HK-2 (cell line): Measurements from ENCODE around the gene C5orf47.

ENCODE experiments used
- DNase-seq: peaks from one replicate; pipeline ENCODE4 v3.0.0-alpha.2; 2018; ENCODE audit not compliant: unreplicated experiment

C5orf47 gene

DNA sequence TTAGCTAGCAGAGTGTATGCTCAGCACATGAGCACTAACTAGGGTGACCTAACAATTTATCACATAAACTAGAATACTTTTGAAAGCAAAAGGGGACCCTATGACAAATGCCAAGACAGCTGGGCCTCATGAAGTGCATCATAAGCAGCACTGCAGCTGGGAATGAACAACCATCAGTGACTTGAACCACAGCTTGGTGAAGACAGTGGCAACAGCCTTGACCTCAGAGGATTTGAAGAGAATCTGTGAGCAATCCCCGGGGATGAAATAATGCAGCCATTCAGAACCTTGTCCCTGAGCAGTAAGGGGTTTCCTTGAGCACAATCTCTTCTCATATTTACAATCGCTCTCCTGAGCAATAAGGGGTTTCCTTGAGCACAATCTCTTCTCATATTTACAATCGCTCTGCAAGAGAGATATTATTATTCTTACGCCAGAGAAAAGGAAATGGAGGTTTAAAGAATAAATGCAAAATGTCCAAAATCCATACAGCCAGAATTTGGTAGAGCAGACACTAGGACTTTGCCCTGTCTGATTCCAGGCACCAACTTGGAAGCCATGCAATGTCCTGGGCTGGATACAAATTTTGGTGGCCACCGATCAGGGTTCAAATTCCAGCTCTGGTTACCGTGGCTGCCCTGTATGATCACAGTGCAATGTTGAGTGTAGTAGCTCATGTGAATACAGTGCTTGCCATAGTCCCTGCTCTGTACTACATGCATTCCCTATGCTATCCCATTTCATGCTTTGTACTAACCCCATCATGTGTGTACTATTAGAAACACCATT, 55.7 kb downstream of the C5orf47 start:
- DNase-seq: no peak

DNA sequence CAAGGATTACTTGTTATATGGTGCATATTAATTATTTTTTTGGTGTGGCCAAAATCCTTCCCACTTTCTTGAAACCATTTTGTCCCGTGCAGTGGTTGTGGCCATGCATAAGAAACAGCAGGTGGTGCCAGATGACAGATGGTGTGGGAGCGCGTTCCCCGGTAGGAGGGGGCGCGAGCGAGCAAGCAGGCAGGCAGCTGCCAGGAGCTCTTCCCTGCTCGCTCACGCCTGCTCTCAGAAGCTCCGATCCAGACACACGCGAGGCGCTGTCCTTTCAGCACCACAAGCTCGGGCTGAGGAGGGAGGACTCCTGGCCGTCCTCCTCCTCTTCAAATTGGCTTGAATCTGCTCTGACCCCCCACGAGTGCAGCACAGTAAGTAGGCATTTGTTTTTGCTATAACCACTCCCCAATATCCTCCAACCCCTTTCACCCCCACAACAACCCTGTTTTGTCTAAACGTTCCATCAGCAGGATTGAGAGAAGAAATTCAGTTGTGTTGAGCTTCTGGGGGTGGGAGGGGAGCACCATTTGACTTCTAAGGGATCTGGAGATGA, 56.6 kb downstream of the C5orf47 start, which contains the start of gene NSG2:
NSG2 (plus strand) TSS at position 237 of the 556 bp plus-strand sequence. CDS start 1,050 bp downstream, outside the sequence.
- peak; percentile 72 for DNase-seq

DNA sequence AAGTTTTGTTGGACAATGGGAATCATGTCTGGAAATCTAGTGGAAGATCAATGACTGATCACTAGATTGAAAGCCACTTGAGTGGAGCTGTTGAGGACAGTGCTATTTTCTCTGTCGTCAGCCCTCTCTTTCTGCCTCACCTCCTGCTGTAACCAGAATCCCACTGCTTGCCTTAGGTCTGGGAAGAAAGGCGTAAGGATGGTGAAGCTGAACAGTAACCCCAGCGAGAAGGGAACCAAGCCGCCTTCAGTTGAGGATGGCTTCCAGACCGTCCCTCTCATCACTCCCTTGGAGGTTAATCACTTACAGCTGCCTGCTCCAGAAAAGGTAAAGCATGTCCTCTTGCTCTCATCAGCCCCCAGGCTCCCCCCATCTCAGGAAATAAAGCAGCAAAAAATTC, 57.6 kb downstream of the C5orf47 start:
- DNase-seq: no peak

DNA sequence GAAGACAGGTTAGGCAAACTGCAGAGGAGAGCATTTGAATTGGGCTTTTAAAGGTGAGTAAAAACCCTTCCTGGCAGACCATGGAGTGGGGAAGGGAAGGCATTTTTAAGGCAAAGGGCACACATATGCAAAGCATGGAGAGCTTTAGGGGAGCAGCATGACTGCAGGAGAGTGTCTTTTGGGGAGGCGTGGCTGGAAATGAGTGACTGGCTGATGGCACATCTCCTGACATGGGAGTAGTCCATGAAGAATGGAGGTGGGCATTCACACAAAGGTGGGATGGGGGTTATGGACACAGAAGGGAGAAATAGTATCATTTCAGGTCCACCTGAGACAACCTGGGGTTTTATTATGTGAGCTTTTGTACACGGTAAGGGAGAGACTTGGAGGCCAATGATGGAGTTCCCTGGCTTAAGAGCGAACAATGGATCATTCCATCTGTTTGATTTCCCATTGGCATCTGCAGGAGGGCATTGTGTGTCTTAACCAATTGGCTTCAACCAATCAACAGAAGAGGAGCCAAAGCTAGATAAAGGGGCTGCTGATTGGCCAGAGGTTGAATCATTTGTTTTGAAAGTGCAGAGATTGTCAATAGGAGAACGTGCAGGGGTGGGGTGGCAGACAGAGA, 58.6 kb downstream of the C5orf47 start:
- no peak for DNase-seq

DNA sequence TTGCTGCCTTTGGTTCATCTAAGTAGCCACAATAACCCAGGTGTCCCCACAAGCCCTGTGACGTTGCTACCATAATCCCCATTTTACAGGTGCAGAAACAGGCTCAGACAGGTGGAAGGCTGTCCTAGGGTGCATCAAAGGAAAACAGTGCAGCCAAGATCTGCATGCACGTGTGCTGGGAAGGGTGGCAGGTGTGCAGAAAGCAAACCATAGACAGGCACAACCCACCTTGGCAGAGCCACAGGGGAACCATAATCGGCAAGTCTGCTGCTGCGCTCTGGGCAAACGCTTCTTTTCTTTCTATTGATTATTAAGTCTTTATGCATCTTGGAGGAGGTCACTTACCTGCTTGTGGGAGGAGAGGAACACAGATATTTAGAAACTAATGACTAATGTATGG, 63.7 kb downstream of the C5orf47 start:
- no peak for DNase-seq

DNA sequence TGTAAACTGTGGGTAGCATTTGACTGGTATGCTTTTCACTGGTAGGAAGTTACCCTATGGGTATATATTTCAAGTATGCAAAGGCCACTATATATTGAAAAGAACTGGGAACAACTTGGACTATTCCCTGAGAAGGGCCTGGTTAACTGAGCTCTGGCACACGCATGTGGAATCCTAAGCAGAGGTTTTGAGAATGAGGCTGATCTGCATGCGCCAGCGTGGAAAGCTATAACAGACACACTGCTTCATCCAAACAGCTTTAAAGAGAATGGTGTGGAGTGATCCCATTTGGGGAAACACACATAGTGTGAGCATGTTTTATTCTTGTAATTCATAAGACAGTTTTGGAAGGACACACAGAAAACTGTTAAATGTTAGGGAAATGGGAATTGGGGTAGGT, 64.9 kb downstream of the C5orf47 start:
- no peak for DNase-seq
